ENCODE measurements around the gene PPP1R3F.
"Not testable (repeated sequence)": the region's sequence is repeated elsewhere in the genome, so short reads cannot be mapped to it uniquely, and the experiment has no call there.

PPP1R3F gene

GRCh38 chrX:49308604-49309269, 39.1 kb downstream of the PPP1R3F start:
- no peak for DNase-seq (ENCODE audit: extremely low read depth in 1 of 2, low read depth in 1 of 2)

GRCh38 chrX:49309401-49309981, 39.9 kb downstream of the PPP1R3F start:
- no peak for DNase-seq (ENCODE audit: extremely low read depth in 1 of 2, low read depth in 1 of 2)

GRCh38 chrX:49310371-49310770, 40.8 kb downstream of the PPP1R3F start:
- DNase-seq (ENCODE audit: extremely low read depth in 1 of 2, low read depth in 1 of 2), result no peak

- DNase-seq (ENCODE audit: extremely low read depth in 1 of 2, low read depth in 1 of 2), result no peak
These were observed 42.6 kb downstream of the PPP1R3F start for GRCh38 chrX:49312176-49312575.

GRCh38 chrX:49316085-49316484, 46.5 kb downstream of the PPP1R3F start:
- no peak for DNase-seq (ENCODE audit: extremely low read depth in 1 of 2, low read depth in 1 of 2)

- DNase-seq (ENCODE audit: extremely low read depth in 1 of 2, low read depth in 1 of 2), result not testable (repeated sequence)
These were observed 52.1 kb downstream of the PPP1R3F start, which contains the start of gene GAGE12J for GRCh38 chrX:49321737-49322136. Gene GAGE12J, plus strand, starts transcription at chrX:49322037. Its CDS starts 1,157 bp downstream, at chrX:49323194.

GRCh38 chrX:49322266-49322665, 52.7 kb downstream of the PPP1R3F start:
- not testable (repeated sequence) for DNase-seq (ENCODE audit: extremely low read depth in 1 of 2, low read depth in 1 of 2)

GRCh38 chrX:49323735-49324134, 54.1 kb downstream of the PPP1R3F start:
- not testable (repeated sequence) for DNase-seq (ENCODE audit: extremely low read depth in 1 of 2, low read depth in 1 of 2)

- DNase-seq (ENCODE audit: extremely low read depth in 1 of 2, low read depth in 1 of 2), result not testable (repeated sequence)
These were observed 60.8 kb downstream of the PPP1R3F start for GRCh38 chrX:49330421-49330820.

- DNase-seq (ENCODE audit: extremely low read depth in 1 of 2, low read depth in 1 of 2), result not testable (repeated sequence)
These were observed 61.7 kb downstream of the PPP1R3F start, which contains the start of gene GAGE13 for GRCh38 chrX:49331282-49331681. Gene GAGE13, plus strand, starts transcription at chrX:49331582. Its CDS starts 1,156 bp downstream, at chrX:49332738.

- DNase-seq (ENCODE audit: extremely low read depth in 1 of 2, low read depth in 1 of 2), result not testable (repeated sequence)
These were observed 62.2 kb downstream of the PPP1R3F start for GRCh38 chrX:49331841-49332240.
